Stimulated activated CD8-positive, alpha-beta memory T cell treated with anti-CD3 and anti-CD28 coated beads, Interleukin-7, amount 100 ng/mL, for 24 hours (primary cell): ENCODE results near the gene TICRR.

Experiments used
- DNase-seq: peaks from one replicate; pipeline ENCODE4 v3.0.0-alpha.2; 2020; ENCODE audit warnings: low read depth

TICRR gene

GRCh38 chr15:89673165-89673512, 97.9 kb downstream of the TICRR start:
- DNase-seq: no peak

DNA sequence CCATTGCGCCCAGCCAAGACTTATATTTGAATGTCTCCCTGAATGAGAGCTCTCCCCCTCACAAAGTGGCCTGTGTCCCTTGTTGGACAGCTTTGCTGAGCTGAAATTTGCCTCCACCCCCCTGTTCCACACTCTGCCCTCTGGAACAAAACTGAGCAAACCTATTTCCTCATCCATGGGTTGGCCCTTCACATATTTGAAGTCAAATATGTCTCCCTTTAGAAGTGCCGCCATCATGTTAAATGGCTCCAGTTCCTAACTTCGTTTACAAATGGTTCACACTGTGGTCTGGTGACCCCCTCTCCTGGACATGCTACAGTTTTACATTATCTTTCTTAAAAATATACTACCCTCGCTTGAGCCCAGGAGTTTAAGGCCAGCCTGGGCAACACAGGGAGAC, 99.3 kb downstream of the TICRR start:
- DNase-seq: no peak

DNA sequence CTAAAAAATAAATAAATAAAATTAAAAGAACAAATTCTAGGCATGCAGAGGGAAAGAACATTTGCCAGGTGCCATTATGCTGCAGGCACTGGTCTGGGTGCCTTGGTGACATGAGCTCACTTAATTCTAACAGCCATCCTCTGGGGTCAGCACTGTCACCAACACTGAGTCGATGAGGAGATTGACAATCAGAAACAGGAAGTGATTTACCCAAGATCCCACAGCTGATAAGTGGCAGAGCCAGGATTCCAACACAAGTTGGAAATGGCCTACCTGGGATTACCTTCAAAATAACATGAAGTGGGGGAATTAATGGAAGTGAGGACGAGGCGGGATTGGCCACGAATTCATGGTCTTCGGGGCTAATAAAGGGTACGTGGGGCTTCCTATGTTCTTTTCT, 100.3 kb downstream of the TICRR start:
- DNase-seq: no peak

DNA sequence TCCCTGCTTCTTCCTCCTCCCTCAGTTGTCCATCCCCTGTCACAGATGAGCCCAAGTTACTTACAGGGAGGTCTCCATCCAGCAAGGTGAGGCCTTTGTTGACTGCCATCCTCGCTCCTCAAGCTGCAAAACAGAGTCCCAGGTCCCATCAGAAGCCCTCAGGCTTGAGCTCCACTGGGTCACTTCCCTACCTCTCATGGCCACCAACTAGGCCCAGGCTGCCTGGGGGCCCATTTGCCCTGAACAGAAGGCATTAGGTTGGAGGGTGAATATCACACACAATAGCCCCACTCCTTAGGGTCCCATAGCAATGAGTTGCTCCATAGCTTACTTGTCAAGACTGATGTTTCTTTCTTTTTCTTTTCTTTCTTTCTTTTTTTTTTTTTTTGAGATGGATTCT, 102.1 kb downstream of the TICRR start:
- DNase-seq: no peak
